Gastrocnemius medialis (tissue), 4 donors: Measurements from ENCODE around the gene TMSB15C.

Experiments used
- CTCF ChIP-seq, 5 experiments: fragments of 450-650 bp in 3 of 5; fragments of 200-600 bp in 2 of 5; sonication (generic) in 2 of 5; IDR thresholded peaks in 4 of 5; conservative IDR thresholded peaks in 1 of 5; 1 replicate in 4 of 5; 2 replicates in 1 of 5; pipeline ENCODE4 v1.5.1; 2016 to 2019; ENCODE audit warnings: antibody characterized with exemption in 5 of 5, mild to moderate bottlenecking in 3 of 5, moderate library complexity in 3 of 5
- POLR2A ChIP-seq, 2 donors: fragments of 450-650 bp; IDR thresholded peaks; one replicate each; pipeline ENCODE4 v1.6.1; 2017; ENCODE audit warnings: antibody characterized with exemption in 2 of 2, mild to moderate bottlenecking in 2 of 2, moderate library complexity in 2 of 2

GRCh38 chrX:104084063-104084462 is 8.0 kb upstream of the TMSB15C start:
- TF ChIP-seq CTCF (IDR thresholded peaks at IDR 0.05 in 4 of 5, conservative IDR thresholded peaks at IDR 0.05 in 1 of 5): no peak
- no peak for TF ChIP-seq POLR2A (IDR thresholded peaks at IDR 0.05)
